Natural killer cell (primary cell): Measurements from ENCODE around the gene ZFYVE9. TPM values are rescaled to one million over a fixed set of nuclear protein-coding genes. Genes with fewer than 3 reads are reported as not detected.

Experiments
- ATAC-seq, 3 donors: fragments of 150-1000 bp in 2 of 3; fragments of 200-7000 bp in 1 of 3; cut with Tn5 transposase; 1 replicate in 1 of 3; 2 replicates in 2 of 3; pipeline ENCODE4 v1.10.0; 2021; ENCODE audit warnings: mild to moderate bottlenecking in 2 of 3, moderate library complexity in 2 of 3
- DNase-seq, 2 donors: peaks; one replicate each; pipeline versions ENCODE4 v3.0.0 to v3.0.0-alpha.2; 2013 to 2021; ENCODE audit warnings: mixed read lengths in 1 of 2
- H3K27ac ChIP-seq: one replicate; pipeline ENCODE4 v1.5.1; 2013; ENCODE audit warnings: mild to moderate bottlenecking, low read length
- H3K27me3 ChIP-seq: one replicate; pipeline ENCODE4 v1.6.1; 2013; ENCODE audit warnings: low read length; ENCODE audit not compliant: control insufficient read depth, insufficient read depth
- H3K36me3 ChIP-seq: one replicate; pipeline ENCODE4 v1.6.1; 2013; ENCODE audit warnings: low read length; ENCODE audit not compliant: control insufficient read depth, insufficient read depth
- H3K4me1 ChIP-seq: one replicate; pipeline ENCODE4 v1.6.1; 2013; ENCODE audit warnings: low read length; ENCODE audit not compliant: control insufficient read depth, insufficient read depth
- H3K4me3 ChIP-seq: one replicate; pipeline ENCODE4 v1.5.1; 2013; ENCODE audit warnings: low read length
- H3K9me3 ChIP-seq: one replicate; pipeline ENCODE4 v1.6.1; 2013; ENCODE audit warnings: low read length; ENCODE audit not compliant: control insufficient read depth, insufficient read depth
- H3K27ac Mint-ChIP-seq, 2 donors: one replicate each; pipeline ENCODE4 v1.8.0; 2022; ENCODE audit warnings: mild to moderate bottlenecking in 2 of 2, mixed read lengths in 2 of 2, moderate library complexity in 1 of 2
- H3K27me3 Mint-ChIP-seq, 2 donors: one replicate each; pipeline ENCODE4 v1.8.0; 2022; ENCODE audit warnings: low read depth in 2 of 2, mixed read lengths in 2 of 2
- H3K36me3 Mint-ChIP-seq: one replicate; pipeline ENCODE4 v1.8.0; 2022; ENCODE audit warnings: mixed read lengths
- H3K4me1 Mint-ChIP-seq, 2 donors: one replicate each; pipeline ENCODE4 v1.8.0; 2022; ENCODE audit warnings: mixed read lengths in 2 of 2
- H3K4me3 Mint-ChIP-seq: one replicate; pipeline ENCODE4 v1.8.0; 2022; ENCODE audit warnings: mild to moderate bottlenecking, moderate library complexity, mixed read lengths
- H3K9me3 Mint-ChIP-seq, 2 donors: one replicate each; pipeline ENCODE4 v1.8.0; 2022; ENCODE audit warnings: mixed read lengths in 2 of 2
- WGBS: methylation state at CpG from one replicate; pipeline ENCODE4 v1.1.7; 2013; ENCODE audit warnings: missing lambda C conversion rate; ENCODE audit not compliant: insufficient coverage; 5-methylcytosine and 5-hydroxymethylcytosine counted together
- intact Hi-C: fragments of 100-400 bp; cut with micrococcal nuclease; formaldehyde crosslinking; loops from one replicate; pipeline ENCODE4 v1.14.2; 2022
- total RNA-seq, 4 donors: library from RNA; stranded (reverse); fragments of 120-200 nt in 1 of 4; gene quantifications; one replicate each; pipeline versions ENCODE4 v1.2.3 to v1.2.4, GENCODE V29; 2013 to 2022
- TF ChIP-seq, protein P1 (sequence below): fragments of 200-600 bp; IDR thresholded peaks from one replicate; pipeline ENCODE4 v1.8.0; 2022; ENCODE audit warnings: antibody characterized with exemption

The ZFYVE9 gene
- total RNA-seq, 3 donors from 2014 or later (not counting 1 experiment from before 2014, with no cell fraction given): 1.1 to 2.3 (median 1.8) TPM

DNA sequence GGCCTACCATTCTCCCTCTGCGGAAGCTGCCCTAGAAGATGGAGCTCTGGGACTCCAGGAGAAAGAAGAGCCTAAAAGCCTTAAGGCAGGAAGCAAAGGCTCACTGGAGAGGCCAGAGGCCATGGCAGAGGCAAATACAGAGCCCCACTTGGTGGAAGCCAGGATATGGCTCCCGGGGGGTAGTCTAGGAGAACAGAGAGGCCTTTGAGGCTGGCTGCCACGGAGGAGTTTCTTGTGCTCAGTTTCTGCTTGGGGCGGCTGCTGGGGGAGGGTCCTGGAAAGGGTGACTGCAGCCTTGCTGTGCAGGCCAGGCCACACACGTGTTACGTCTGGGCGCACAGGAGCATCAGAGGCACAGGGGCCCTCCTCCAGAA is 218.7 kb downstream of the ZFYVE9 start:
- H3K4me3 ChIP-seq: no peak overlapping the region
- H3K36me3 ChIP-seq: peaks cover 77% of the 10 kb centered on the region
- H3K9me3 Mint-ChIP-seq: no peaks in the 10 kb centered on the region
- no peak overlapping the region for H3K4me3 Mint-ChIP-seq
- H3K27me3 Mint-ChIP-seq: no peaks in the 10 kb centered on the region
- TF ChIP-seq, protein P1, sequence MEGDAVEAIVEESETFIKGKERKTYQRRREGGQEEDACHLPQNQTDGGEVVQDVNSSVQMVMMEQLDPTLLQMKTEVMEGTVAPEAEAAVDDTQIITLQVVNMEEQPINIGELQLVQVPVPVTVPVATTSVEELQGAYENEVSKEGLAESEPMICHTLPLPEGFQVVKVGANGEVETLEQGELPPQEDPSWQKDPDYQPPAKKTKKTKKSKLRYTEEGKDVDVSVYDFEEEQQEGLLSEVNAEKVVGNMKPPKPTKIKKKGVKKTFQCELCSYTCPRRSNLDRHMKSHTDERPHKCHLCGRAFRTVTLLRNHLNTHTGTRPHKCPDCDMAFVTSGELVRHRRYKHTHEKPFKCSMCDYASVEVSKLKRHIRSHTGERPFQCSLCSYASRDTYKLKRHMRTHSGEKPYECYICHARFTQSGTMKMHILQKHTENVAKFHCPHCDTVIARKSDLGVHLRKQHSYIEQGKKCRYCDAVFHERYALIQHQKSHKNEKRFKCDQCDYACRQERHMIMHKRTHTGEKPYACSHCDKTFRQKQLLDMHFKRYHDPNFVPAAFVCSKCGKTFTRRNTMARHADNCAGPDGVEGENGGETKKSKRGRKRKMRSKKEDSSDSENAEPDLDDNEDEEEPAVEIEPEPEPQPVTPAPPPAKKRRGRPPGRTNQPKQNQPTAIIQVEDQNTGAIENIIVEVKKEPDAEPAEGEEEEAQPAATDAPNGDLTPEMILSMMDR: no peak
- peaks cover 14% of the 10 kb centered on the region for H3K36me3 Mint-ChIP-seq
- intact Hi-C loops: no loop called here
- H3K4me1 ChIP-seq: peaks cover 16% of the 10 kb centered on the region
- WGBS: 98% methylated on average over 7 of the region's 7 CpGs
- peaks cover 7 to 33% of the 10 kb centered on the region in 2 donors for H3K4me1 Mint-ChIP-seq
- no peak overlapping the region for H3K27ac ChIP-seq
- no peaks in the 10 kb centered on the region for H3K9me3 ChIP-seq
- DNase-seq (no peak), ATAC-seq (no peak)
- no peaks in the 10 kb centered on the region for H3K27me3 ChIP-seq
- no peak overlapping the region for H3K27ac Mint-ChIP-seq

DNA sequence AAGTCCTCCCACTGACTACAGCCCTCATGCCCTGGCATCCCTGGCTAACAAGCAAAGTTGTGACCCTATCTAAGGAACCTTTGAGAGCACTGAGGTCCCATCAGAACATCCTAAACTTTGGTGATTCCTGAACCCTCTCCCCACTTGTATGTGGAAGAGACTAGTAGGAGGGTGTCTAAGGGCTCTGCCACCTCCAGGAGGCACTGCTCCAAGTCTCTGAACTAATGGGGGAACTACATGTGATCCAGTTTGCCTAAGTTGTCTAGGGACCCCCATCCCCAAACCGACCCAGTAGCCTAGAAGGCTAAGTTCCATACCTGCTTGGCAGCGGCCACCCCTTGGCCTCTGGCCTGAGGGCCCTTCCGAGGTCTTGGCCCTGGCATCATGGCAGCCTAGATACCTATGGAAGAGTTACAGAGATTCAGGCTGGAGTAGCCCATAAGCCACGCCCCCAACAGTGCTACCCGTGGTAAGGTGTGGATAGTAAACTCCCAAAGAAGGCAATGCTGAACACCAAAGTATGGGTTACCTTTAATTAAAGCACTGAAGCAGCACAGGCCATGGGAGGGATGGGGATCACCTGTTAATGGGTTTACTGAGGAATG is 222.4 kb downstream of the ZFYVE9 start:
- Histone ChIP-seq H3K27ac (no peak overlapping the region), H3K9me3 (no peaks in the 10 kb centered on the region), H3K4me1 (peaks cover 30% of the 10 kb centered on the region), H3K4me3 (no peak overlapping the region), H3K36me3 (peaks cover 39% of the 10 kb centered on the region), H3K27me3 (no peaks in the 10 kb centered on the region)
- TF ChIP-seq, protein P1: no peak
- DNase-seq (peak in 1 of 2 donors; percentile 31), ATAC-seq (no peak)
- Mint-ChIP-seq H3K4me1 (peaks cover 15 to 39% of the 10 kb centered on the region in 2 donors), H3K9me3 (no peaks in the 10 kb centered on the region), H3K27ac (peak overlapping the region; percentile 95 to 99), H3K4me3 (peak overlapping the region; percentile 68), H3K36me3 (no peaks in the 10 kb centered on the region), H3K27me3 (peaks cover 0 to 4% of the 10 kb centered on the region in 2 donors)
- intact Hi-C loops: no loop called here
- 86% methylated on average over 5 of the region's 5 CpGs for WGBS

DNA sequence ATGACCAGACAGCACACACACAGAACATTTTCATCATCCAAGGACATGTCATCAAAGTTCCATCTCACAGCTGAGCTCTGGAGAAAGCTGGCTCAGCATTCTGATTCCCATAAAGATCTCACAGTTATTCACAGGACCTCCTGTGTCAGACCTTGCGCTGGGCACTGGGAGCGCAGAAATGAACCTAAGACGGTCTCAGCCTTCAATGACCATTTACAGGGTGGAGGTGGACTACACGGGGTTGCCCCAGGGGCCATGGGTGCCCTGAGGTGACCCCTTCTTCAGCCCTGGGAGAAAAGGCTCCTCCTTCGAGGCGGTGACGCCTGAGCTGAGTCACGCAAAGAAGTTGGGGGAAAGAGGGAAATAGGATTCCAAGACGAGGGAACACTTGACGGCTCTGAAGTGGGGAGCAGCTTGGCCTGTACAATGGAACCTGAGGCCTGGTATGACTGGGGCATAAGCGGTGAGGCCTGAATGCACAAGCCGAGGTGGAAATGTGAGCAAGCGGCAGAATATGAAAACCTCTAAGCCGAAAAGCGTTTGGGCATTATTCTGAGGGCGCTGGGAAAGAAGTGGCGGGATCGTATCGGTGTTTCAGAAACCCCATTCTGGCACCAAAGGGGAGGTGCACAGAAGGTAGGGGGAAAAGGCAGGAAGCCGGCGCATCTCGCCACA is 223.3 kb downstream of the ZFYVE9 start:
- peak overlapping the region; percentile 75 for H3K4me3 ChIP-seq
- H3K36me3 ChIP-seq: peaks cover 31% of the 10 kb centered on the region
- no peaks in the 10 kb centered on the region for H3K9me3 ChIP-seq
- H3K4me3 Mint-ChIP-seq: peak overlapping the region; percentile 90
- DNase-seq: peak in 1 of 2 donors; percentile 43
- ATAC-seq: no peak
- intact Hi-C loops: loop anchor here (5.0 kb wide), 1 partner anchor 333 kb away; the partner anchor contains the start of gene KTI12
- no peaks in the 10 kb centered on the region for H3K36me3 Mint-ChIP-seq
- TF ChIP-seq, protein P1: no peak
- peak overlapping the region; percentile 92 for H3K27ac ChIP-seq
- WGBS: 10% methylated on average over 22 of the region's 22 CpGs
- H3K27ac Mint-ChIP-seq: peak overlapping the region; percentile 95 to 99
- no peaks in the 10 kb centered on the region for H3K27me3 ChIP-seq
- peaks cover 15 to 39% of the 10 kb centered on the region in 2 donors for H3K4me1 Mint-ChIP-seq
- peaks cover 0 to 4% of the 10 kb centered on the region in 2 donors for H3K27me3 Mint-ChIP-seq
- H3K4me1 ChIP-seq: peaks cover 30% of the 10 kb centered on the region
- H3K9me3 Mint-ChIP-seq: no peaks in the 10 kb centered on the region
